HL-60 (cell line): ENCODE data around the gene IMPG2.

Experiments
- POLR2AphosphoS5 ChIP-seq: IDR thresholded peaks from 2 replicates; pipeline ENCODE4 v1.6.1; 2012; ENCODE audit warnings: low read depth
- TF ChIP-seq, protein P1 (sequence below): IDR thresholded peaks from one replicate; pipeline ENCODE4 v1.5.1; 2011; ENCODE audit warnings: low read length, control low read depth, inconsistent platforms; ENCODE audit not compliant: insufficient read depth

DNA sequence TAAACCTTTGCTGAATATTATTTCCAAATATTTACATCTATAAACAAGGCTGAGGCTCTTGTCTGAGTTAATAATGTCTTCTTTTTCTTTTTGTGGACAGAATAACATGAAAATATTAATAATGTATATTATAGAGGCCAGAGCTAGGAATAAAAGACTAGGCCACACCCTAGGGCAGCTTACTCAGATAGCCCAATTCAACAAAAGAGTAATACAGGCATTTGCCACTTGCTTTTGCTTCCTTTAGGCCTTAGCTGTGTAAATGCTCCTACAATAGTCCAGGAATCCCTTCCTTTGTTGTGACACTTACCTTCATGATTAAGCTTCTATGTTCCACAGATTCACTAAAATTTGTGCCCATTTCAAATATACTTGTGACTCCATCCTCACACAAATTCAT, 16.5 kb downstream of the IMPG2 start:
- TF ChIP-seq, protein P1, sequence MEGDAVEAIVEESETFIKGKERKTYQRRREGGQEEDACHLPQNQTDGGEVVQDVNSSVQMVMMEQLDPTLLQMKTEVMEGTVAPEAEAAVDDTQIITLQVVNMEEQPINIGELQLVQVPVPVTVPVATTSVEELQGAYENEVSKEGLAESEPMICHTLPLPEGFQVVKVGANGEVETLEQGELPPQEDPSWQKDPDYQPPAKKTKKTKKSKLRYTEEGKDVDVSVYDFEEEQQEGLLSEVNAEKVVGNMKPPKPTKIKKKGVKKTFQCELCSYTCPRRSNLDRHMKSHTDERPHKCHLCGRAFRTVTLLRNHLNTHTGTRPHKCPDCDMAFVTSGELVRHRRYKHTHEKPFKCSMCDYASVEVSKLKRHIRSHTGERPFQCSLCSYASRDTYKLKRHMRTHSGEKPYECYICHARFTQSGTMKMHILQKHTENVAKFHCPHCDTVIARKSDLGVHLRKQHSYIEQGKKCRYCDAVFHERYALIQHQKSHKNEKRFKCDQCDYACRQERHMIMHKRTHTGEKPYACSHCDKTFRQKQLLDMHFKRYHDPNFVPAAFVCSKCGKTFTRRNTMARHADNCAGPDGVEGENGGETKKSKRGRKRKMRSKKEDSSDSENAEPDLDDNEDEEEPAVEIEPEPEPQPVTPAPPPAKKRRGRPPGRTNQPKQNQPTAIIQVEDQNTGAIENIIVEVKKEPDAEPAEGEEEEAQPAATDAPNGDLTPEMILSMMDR, result no peak
- TF ChIP-seq POLR2AphosphoS5, result no peak
